Activated CD8-positive, alpha-beta memory T cell treated with anti-CD3 and anti-CD28 coated beads, Interleukin-2, amount 10 ng/mL, durations not matched to agents 7 days and 5 days (primary cell): Measurements from ENCODE around the gene VARS1. TPM values are rescaled to one million over a fixed set of nuclear protein-coding genes. Genes with fewer than 3 reads are reported as not detected.
"Not testable (repeated sequence)": the region's sequence is repeated elsewhere in the genome, so short reads cannot be mapped to it uniquely, and the experiment has no call there.

Experiments used
- ATAC-seq: fragments of 150-1000 bp; cut with Tn5 transposase; one replicate; pipeline ENCODE4 v1.10.0; 2021; ENCODE audit warnings: moderate library complexity
- CTCF ChIA-PET: fragments of 350-600 bp; sonication (Branson Sonifier 250); formaldehyde crosslinking; loops from one replicate; lab custom pipeline; 2021; ENCODE audit warnings: antibody characterized with exemption; lab: Charles Lee
- DNase-seq: peaks from one replicate; pipeline ENCODE4 v3.0.0-alpha.2; 2020
- H3K27ac Mint-ChIP-seq: one replicate; pipeline ENCODE4 v1.8.0; 2021; ENCODE audit warnings: mild to moderate bottlenecking, mixed read lengths
- H3K27me3 Mint-ChIP-seq: one replicate; pipeline ENCODE4 v1.8.0; 2021; ENCODE audit warnings: mixed read lengths
- H3K36me3 Mint-ChIP-seq: one replicate; pipeline ENCODE4 v1.8.0; 2021; ENCODE audit warnings: mild to moderate bottlenecking, mixed read lengths
- H3K4me1 Mint-ChIP-seq: one replicate; pipeline ENCODE4 v1.8.0; 2021; ENCODE audit warnings: mixed read lengths
- H3K4me3 Mint-ChIP-seq: one replicate; pipeline ENCODE4 v1.8.0; 2021; ENCODE audit warnings: mild to moderate bottlenecking, moderate library complexity, mixed read lengths
- H3K9me3 Mint-ChIP-seq: one replicate; pipeline ENCODE4 v1.8.0; 2022; ENCODE audit warnings: low read depth, mixed read lengths
- total RNA-seq, 2 experiments: library from RNA; stranded (reverse); gene quantifications; one replicate each; pipeline ENCODE4 v1.2.3, GENCODE V29; 2021

VARS1 gene
- total RNA-seq, 2 experiments from 2014 or later, result 107 to 140 TPM

GRCh38 chr6:31830886-31831335 lies 35.4 kb upstream of the VARS1 start:
- CTCF ChIA-PET, result interaction anchor here (0.6 to 4.5 kb wide), 23 partner anchors 13 to 243 kb away, joined by 3 to 51 read pairs (median 6); partner anchors contain the start of genes ABHD16A, BAG6, DDAH2 and GPANK1
- Mint-ChIP-seq H3K4me3 (peak overlapping the region; percentile 96), H3K36me3 (peaks cover 20% of the 10 kb centered on the region), H3K9me3 (no peaks in the 10 kb centered on the region), H3K27ac (peak overlapping the region; percentile 83), H3K27me3 (no peaks in the 10 kb centered on the region), H3K4me1 (peaks cover 32% of the 10 kb centered on the region)
- DNase-seq (no peak), ATAC-seq (no peak)

- Mint-ChIP-seq H3K9me3 (no peaks in the 10 kb centered on the region), H3K27ac (peak overlapping the region; percentile 83), H3K4me3 (peak overlapping the region; percentile 96), H3K4me1 (peaks cover 42% of the 10 kb centered on the region), H3K36me3 (peaks cover 12% of the 10 kb centered on the region), H3K27me3 (no peaks in the 10 kb centered on the region)
- no peak for DNase-seq
- no peak for ATAC-seq
- CTCF ChIA-PET, result interaction anchor here (0.6 to 4.5 kb wide), 33 partner anchors 9 to 252 kb away, joined by 3 to 51 read pairs (median 5); partner anchors contain the start of genes ABHD16A, BAG6, DDAH2 and GPANK1
Measured at GRCh38 chr6:31829633-31830283, 34.2 kb upstream of the VARS1 start.

GRCh38 chr6:31827286-31828079 lies 31.9 kb upstream of the VARS1 start, which contains the start of gene HSPA1B:
Gene HSPA1B, plus strand, starts transcription at chr6:31827738. Its CDS starts 213 bp downstream, at chr6:31827951.
- Mint-ChIP-seq H3K36me3 (peaks cover 12% of the 10 kb centered on the region), H3K27me3 (no peaks in the 10 kb centered on the region), H3K4me1 (peaks cover 52% of the 10 kb centered on the region), H3K27ac (peak within 1 kb of the TSS; percentile 97), H3K9me3 (no peaks in the 10 kb centered on the region), H3K4me3 (peak within 1 kb of the TSS; percentile 85)
- CTCF ChIA-PET, result interaction anchor here (0.6 to 2.2 kb wide), 18 partner anchors 9 to 245 kb away, joined by 3 to 12 read pairs (median 4); partner anchors contain the start of genes ABHD16A, HSPA1A, HSPA1L and LSM2
- peak; percentile 82 for ATAC-seq
- DNase-seq, result peak; percentile 99

GRCh38 chr6:31826793-31827285 lies 31.3 kb upstream of the VARS1 start:
- peaks cover 52% of the 10 kb centered on the region for H3K4me1 Mint-ChIP-seq
- ATAC-seq (peak; percentile 10), DNase-seq (peak; percentile 66)
- H3K27ac Mint-ChIP-seq, result peak overlapping the region; percentile 97
- H3K27me3 Mint-ChIP-seq, result no peaks in the 10 kb centered on the region
- peaks cover 12% of the 10 kb centered on the region for H3K36me3 Mint-ChIP-seq
- H3K9me3 Mint-ChIP-seq, result no peaks in the 10 kb centered on the region
- H3K4me3 Mint-ChIP-seq, result peak overlapping the region; percentile 85
- CTCF ChIA-PET, result interaction anchor here (0.6 to 2.2 kb wide), 19 partner anchors 9 to 245 kb away, joined by 3 to 12 read pairs (median 4); partner anchors contain the start of genes CLIC1, GPANK1, HSPA1A and HSPA1L

GRCh38 chr6:31825553-31825952 lies 30.0 kb upstream of the VARS1 start:
- CTCF ChIA-PET, result interaction anchor here (1.2 to 1.3 kb wide), 2 partner anchors 19 to 95 kb away, joined by 3 to 4 read pairs; partner anchors contain the start of gene LSM2
- Mint-ChIP-seq H3K36me3 (peaks cover 7% of the 10 kb centered on the region), H3K4me3 (peak overlapping the region; percentile 85), H3K4me1 (peaks cover 50% of the 10 kb centered on the region), H3K9me3 (no peaks in the 10 kb centered on the region), H3K27ac (peak overlapping the region; percentile 97), H3K27me3 (no peaks in the 10 kb centered on the region)
- DNase-seq (no peak), ATAC-seq (no peak)

GRCh38 chr6:31823592-31824196 lies 28.1 kb upstream of the VARS1 start:
- peaks cover 61% of the 10 kb centered on the region for H3K4me1 Mint-ChIP-seq
- peak overlapping the region; percentile 54 for H3K27ac Mint-ChIP-seq
- not testable (repeated sequence) for H3K36me3 Mint-ChIP-seq, ATAC-seq, DNase-seq, H3K4me3 Mint-ChIP-seq, H3K27me3 Mint-ChIP-seq, H3K9me3 Mint-ChIP-seq
- CTCF ChIA-PET, result interaction anchor here (0.6 to 1.7 kb wide), 4 partner anchors 10 to 86 kb away, joined by 4 to 7 read pairs (median 4); partner anchors contain the start of gene VARS1

GRCh38 chr6:31822036-31822821 lies 26.7 kb upstream of the VARS1 start:
- Mint-ChIP-seq H3K9me3 (no peaks in the 10 kb centered on the region), H3K4me1 (peaks cover 73% of the 10 kb centered on the region), H3K27ac (peak overlapping the region; percentile 94), H3K4me3 (peak overlapping the region; percentile 93), H3K27me3 (no peaks in the 10 kb centered on the region), H3K36me3 (peaks cover 11% of the 10 kb centered on the region)
- DNase-seq (peak; percentile 76), ATAC-seq (peak; percentile 44)
- CTCF ChIA-PET, result interaction anchor here (1.3 to 3.3 kb wide), 8 partner anchors 8 to 119 kb away, joined by 3 to 10 read pairs (median 4); partner anchors contain the start of genes ABHD16A, LSM2 and VARS1

- ATAC-seq (peak; percentile 46), DNase-seq (peak; percentile 67)
- Mint-ChIP-seq H3K4me1 (peaks cover 66% of the 10 kb centered on the region), H3K27me3 (no peaks in the 10 kb centered on the region), H3K27ac (peak overlapping the region; percentile 94), H3K9me3 (no peaks in the 10 kb centered on the region), H3K4me3 (peak overlapping the region; percentile 93), H3K36me3 (peaks cover 11% of the 10 kb centered on the region)
- CTCF ChIA-PET, result interaction anchor here (1.3 to 3.3 kb wide), 6 partner anchors 8 to 118 kb away, joined by 3 to 10 read pairs (median 4); partner anchors contain the start of genes ABHD16A, LSM2 and VARS1
Measured at GRCh38 chr6:31821301-31822035, 25.9 kb upstream of the VARS1 start.

- H3K4me1 Mint-ChIP-seq, result peaks cover 55% of the 10 kb centered on the region
- H3K27ac Mint-ChIP-seq, H3K27me3 Mint-ChIP-seq, DNase-seq, H3K9me3 Mint-ChIP-seq, ATAC-seq: not testable (repeated sequence)
- peaks cover 13% of the 10 kb centered on the region for H3K36me3 Mint-ChIP-seq
- peak overlapping the region; percentile 93 for H3K4me3 Mint-ChIP-seq
- CTCF ChIA-PET, result interaction anchor here (0.8 to 3.3 kb wide), 5 partner anchors 13 to 91 kb away, joined by 3 to 10 read pairs (median 5); partner anchors contain the start of genes LSM2 and VARS1
Measured at GRCh38 chr6:31820399-31820798, 24.8 kb upstream of the VARS1 start.

- Mint-ChIP-seq H3K4me1 (peaks cover 51% of the 10 kb centered on the region), H3K4me3 (peak overlapping the region; percentile 33)
Measured at GRCh38 chr6:31819871-31820299, 24.3 kb upstream of the VARS1 start.

GRCh38 chr6:31817929-31818511 lies 22.5 kb upstream of the VARS1 start:
- peak overlapping the region; percentile 99 for H3K27ac Mint-ChIP-seq
- not testable (repeated sequence) for H3K27me3 Mint-ChIP-seq, DNase-seq, ATAC-seq, H3K9me3 Mint-ChIP-seq
- peaks cover 13% of the 10 kb centered on the region for H3K36me3 Mint-ChIP-seq
- H3K4me3 Mint-ChIP-seq, result peak overlapping the region; percentile 94
- CTCF ChIA-PET, result interaction anchor here (0.8 to 2.5 kb wide), 11 partner anchors 8 to 114 kb away, joined by 3 to 12 read pairs (median 4); partner anchors contain the start of genes DDAH2, HSPA1B and LSM2
- H3K4me1 Mint-ChIP-seq, result peaks cover 50% of the 10 kb centered on the region

More at GRCh38 chr6:31819871-31820299, 24.3 kb upstream of the VARS1 start:
- no peaks in the 10 kb centered on the region for H3K27me3 Mint-ChIP-seq
- H3K36me3 Mint-ChIP-seq, result peaks cover 13% of the 10 kb centered on the region
- CTCF ChIA-PET, result interaction anchor here (0.8 to 3.3 kb wide), 6 partner anchors 13 to 139 kb away, joined by 3 to 10 read pairs (median 4); partner anchors contain the start of genes LSM2, LY6G5C and VARS1
- ATAC-seq, result no peak
- peak overlapping the region; percentile 54 for H3K27ac Mint-ChIP-seq
- DNase-seq, result no peak
- no peaks in the 10 kb centered on the region for H3K9me3 Mint-ChIP-seq
